Prostate gland (tissue), 2 donors: Measurements from ENCODE around the gene CASP6. TPM values are rescaled to one million over a fixed set of nuclear protein-coding genes. Genes with fewer than 3 reads are reported as not detected.

Experiments used
- DNase-seq: peaks from one replicate; pipeline ENCODE4 v3.0.0-alpha.2; 2019; ENCODE audit warnings: low spot score
- H3K27ac ChIP-seq, 2 donors: fragments of 200-600 bp; sonication (generic); 2 replicates each; pipeline ENCODE4 v1.5.1; 2017 to 2019
- H3K27me3 ChIP-seq: fragments of 200-600 bp; sonication (generic); replicated peaks from 2 replicates; pipeline ENCODE4 v1.5.1; 2019; ENCODE audit not compliant: insufficient read depth
- H3K36me3 ChIP-seq, 2 donors: fragments of 200-600 bp; sonication (generic); 1 replicate in 1 of 2; 2 replicates in 1 of 2; pipeline versions ENCODE4 v1.5.1 to v1.8.1; 2017 to 2019
- H3K4me1 ChIP-seq: fragments of 200-600 bp; sonication (generic); replicated peaks from 2 replicates; pipeline ENCODE4 v1.5.1; 2019
- H3K4me3 ChIP-seq, 2 donors: fragments of 200-600 bp; sonication (generic); 2 replicates each; pipeline ENCODE4 v1.5.1; 2017 to 2019
- H3K9me3 ChIP-seq: fragments of 200-600 bp; sonication (generic); 2 replicates; pipeline ENCODE4 v1.5.1; 2017
- CTCF ChIP-seq, 4 experiments: fragments of 200-600 bp in 2 of 4; fragments of 450-650 bp in 2 of 4; sonication (generic) in 2 of 4; IDR thresholded peaks; 1 replicate in 3 of 4; 2 replicates in 1 of 4; pipeline ENCODE4 v1.5.1; 2016 to 2019; ENCODE audit warnings: antibody characterized with exemption in 4 of 4, mild to moderate bottlenecking in 2 of 4, moderate library complexity in 2 of 4
- POLR2A ChIP-seq: fragments of 450-650 bp; IDR thresholded peaks from one replicate; pipeline ENCODE4 v1.6.1; 2016; ENCODE audit warnings: antibody characterized with exemption, mild to moderate bottlenecking
- POLR2AphosphoS5 ChIP-seq: sonication (generic); formaldehyde crosslinking; IDR thresholded peaks from one replicate; pipeline ENCODE4 v1.6.1; 2017; ENCODE audit warnings: antibody characterized with exemption
- WGBS: methylation state at CpG from one replicate; pipeline ENCODE4 v1.1.5; 2018; 5-methylcytosine and 5-hydroxymethylcytosine counted together
- intact Hi-C: fragments of 100-400 bp; cut with DNase I; formaldehyde crosslinking; loops from one replicate; pipeline ENCODE4 v1.14.2; 2022
- total RNA-seq, 2 donors: library from RNA; depleted of rRNA; stranded (reverse); fragments of >200 nt; gene quantifications; one replicate each; pipeline ENCODE4 v1.1.0, GENCODE V29; 2016

CASP6 gene
- total RNA-seq, 2 donors from 2014 or later, result 17.6 to 37.0 TPM

DNA sequence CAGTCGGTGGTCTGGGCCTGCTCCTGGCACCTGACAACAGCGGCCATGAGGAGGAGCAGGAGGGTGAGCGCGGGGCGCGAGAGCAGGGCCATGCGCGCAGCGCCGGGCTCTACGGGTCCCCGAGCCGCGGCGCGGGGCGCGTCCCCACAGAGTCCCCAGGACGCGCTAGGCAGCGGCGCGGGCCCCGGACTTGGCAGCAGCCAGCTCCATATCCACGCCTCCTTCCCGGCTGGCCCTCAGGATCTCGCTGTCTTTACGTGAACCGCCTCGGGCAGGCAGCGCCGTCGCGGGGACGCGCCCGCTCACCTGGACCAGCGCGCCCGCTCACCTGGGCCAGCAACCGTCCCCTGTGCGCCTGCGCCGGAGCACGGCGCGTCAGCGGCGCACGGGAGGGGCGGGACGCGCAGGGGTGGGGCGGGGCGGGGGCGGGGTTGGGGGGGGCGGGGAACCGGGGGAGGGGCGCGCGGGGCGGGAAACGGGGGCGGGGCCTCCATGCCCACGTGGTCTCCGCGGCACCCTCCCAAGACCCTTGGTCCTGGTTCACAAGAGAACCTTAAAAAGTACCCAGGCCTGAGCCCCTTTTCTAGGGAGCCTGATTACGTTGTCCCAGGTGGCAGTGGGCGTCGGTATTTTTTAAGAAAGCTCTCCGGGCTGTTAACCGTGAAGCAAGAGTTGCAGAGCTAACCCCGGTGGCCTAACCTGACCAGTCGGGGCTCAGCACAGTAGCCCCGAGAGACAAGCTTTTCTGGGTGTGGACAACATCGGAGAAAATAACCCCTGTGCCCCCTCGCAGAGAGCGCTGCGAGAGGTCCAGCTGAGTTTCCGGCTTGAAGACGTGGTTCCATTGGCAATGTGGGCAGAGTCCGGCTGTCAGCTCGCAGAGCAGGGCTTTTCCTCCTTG, 26.7 kb upstream of the CASP6 start, which contains the start of gene PLA2G12A:
TSS of gene PLA2G12A (minus strand) at position 353 of the 901 bp plus-strand sequence. CDS start at position 92, 261 bp downstream.
- Histone ChIP-seq H3K4me3 (peak within 1 kb of the TSS; percentile 71 to 75), H3K9me3 (no peaks in the 10 kb centered on the region), H3K27me3 (no peaks in the 10 kb centered on the region), H3K4me1 (peaks cover 6% of the 10 kb centered on the region), H3K36me3 (no peaks in the 10 kb centered on the region), H3K27ac (peak within 1 kb of the TSS; percentile 87)
- peak; percentile 42 for TF ChIP-seq POLR2AphosphoS5
- no peak for TF ChIP-seq CTCF (IDR thresholded peaks at IDR 0.05)
- TF ChIP-seq POLR2A, result peak; percentile 89
- intact Hi-C loops, result loop anchor here (5.0 kb wide), 1 partner anchor 82 kb away; no protein-coding TSS in a partner anchor
- DNase-seq, result peak; percentile 91
- WGBS, result 0% methylated on average over 21 of the region's 83 CpGs

GRCh38 chr4:109729117-109729717, 26.0 kb upstream of the CASP6 start:
- intact Hi-C loops, result no loop called here
- peak overlapping the region; percentile 71 to 75 for H3K4me3 ChIP-seq
- DNase-seq, result no peak
- peak overlapping the region; percentile 87 for H3K27ac ChIP-seq
- WGBS, result 3% methylated on average over 19 of the region's 25 CpGs
- no peaks in the 10 kb centered on the region for H3K36me3 ChIP-seq
- H3K9me3 ChIP-seq, result no peaks in the 10 kb centered on the region
- H3K4me1 ChIP-seq, result peaks cover 6% of the 10 kb centered on the region
- no peak for TF ChIP-seq POLR2AphosphoS5
- TF ChIP-seq POLR2A, result no peak
- no peak for TF ChIP-seq CTCF (IDR thresholded peaks at IDR 0.05)
- no peaks in the 10 kb centered on the region for H3K27me3 ChIP-seq

DNA sequence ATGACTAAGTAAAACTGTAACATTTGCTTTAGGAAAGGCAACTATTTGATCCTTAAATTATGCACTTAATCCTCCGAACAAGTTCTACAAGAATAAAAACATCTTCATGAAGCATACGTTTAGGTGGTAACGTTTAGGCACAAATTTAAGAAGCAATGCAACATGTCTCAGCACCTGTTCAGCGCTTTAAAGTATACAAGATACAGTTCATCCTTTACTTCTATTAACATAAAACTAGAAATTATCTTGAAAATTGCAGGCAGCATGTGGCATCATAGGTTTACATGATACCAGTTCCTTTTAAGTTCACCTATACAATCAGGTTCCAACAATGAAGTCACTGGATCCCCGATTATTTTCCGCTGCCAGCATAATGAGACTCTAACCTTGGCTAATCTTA, 25.1 kb upstream of the CASP6 start:
- intact Hi-C loops, result no loop called here
- DNase-seq, result no peak
- peak overlapping the region in 1 of 2 donors; percentile 75 for H3K4me3 ChIP-seq
- TF ChIP-seq POLR2AphosphoS5 (no peak), POLR2A (no peak), CTCF (IDR thresholded peaks at IDR 0.05) (no peak)
- peak overlapping the region; percentile 87 for H3K27ac ChIP-seq
- 53% methylated on average over 6 of the region's 6 CpGs for WGBS
- no peaks in the 10 kb centered on the region for H3K9me3 ChIP-seq
- H3K27me3 ChIP-seq, result no peaks in the 10 kb centered on the region
- no peaks in the 10 kb centered on the region for H3K36me3 ChIP-seq
- H3K4me1 ChIP-seq, result no peaks in the 10 kb centered on the region

- Histone ChIP-seq H3K36me3 (no peaks in the 10 kb centered on the region), H3K27me3 (no peaks in the 10 kb centered on the region), H3K9me3 (no peaks in the 10 kb centered on the region), H3K4me1 (no peaks in the 10 kb centered on the region), H3K4me3 (no peak overlapping the region), H3K27ac (no peak overlapping the region)
- intact Hi-C loops, result no loop called here
- WGBS, result 87% methylated on average over 2 of the region's 2 CpGs
- no peak for TF ChIP-seq POLR2AphosphoS5
- DNase-seq, result no peak
Measured at GRCh38 chr4:109723110-109723509, 19.9 kb upstream of the CASP6 start.

DNA sequence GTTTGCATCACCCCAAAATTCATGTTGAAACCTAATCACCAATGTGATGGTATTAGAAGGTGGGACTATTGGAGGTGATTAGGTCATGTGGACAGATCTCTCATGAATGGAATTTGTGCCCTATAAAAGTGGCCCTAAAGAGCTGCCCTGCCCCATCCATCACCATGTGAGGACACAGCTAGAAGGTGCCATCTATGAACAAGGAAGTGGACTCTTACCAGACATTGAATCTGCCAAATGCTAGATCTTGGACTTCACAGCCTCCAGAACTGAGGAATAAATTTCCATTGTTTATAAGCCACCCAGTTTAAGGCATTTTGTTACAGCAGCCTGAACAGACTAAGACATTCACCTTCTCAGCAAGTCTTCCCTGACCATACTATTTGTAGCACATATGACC, 19.1 kb upstream of the CASP6 start:
- no peak for TF ChIP-seq POLR2A
- Histone ChIP-seq H3K36me3 (no peaks in the 10 kb centered on the region), H3K4me1 (no peaks in the 10 kb centered on the region), H3K9me3 (no peaks in the 10 kb centered on the region), H3K4me3 (no peak overlapping the region), H3K27me3 (no peaks in the 10 kb centered on the region), H3K27ac (no peak overlapping the region)
- intact Hi-C loops, result no loop called here
- no peak for DNase-seq
